IMR-90 (cell line): Measurements from ENCODE around the gene NBEA. TPM values are rescaled to one million over a fixed set of nuclear protein-coding genes. Genes with fewer than 3 reads are reported as not detected.
A peak's percentile ranks its signal among the peaks of the same experiment; 100 is the strongest.

Experiments
- ATAC-seq: fragments of 200-7000 bp; cut with Tn5 transposase; 2 replicates; pipeline ENCODE4 v1.9.1; 2020; ENCODE audit warnings: low read depth, mild to moderate bottlenecking, moderate library complexity
- BruUV-seq: library from RNA; stranded (reverse); fragments of 400-500 nt; replicated peaks from 2 replicates; lab custom pipeline; 2021; lab: Mats Ljungman, UMichigan
- CTCF ChIA-PET: fragments of 300-600 bp; formaldehyde crosslinking; extraction: SDS; loops from one replicate; lab custom pipeline; 2021; ENCODE audit warnings: antibody characterized with exemption; lab: Yijun Ruan, JAX
- POLR2A ChIA-PET: fragments of 300-600 bp; sonication (Branson Sonifier 250); formaldehyde crosslinking; loops from one replicate; lab custom pipeline; 2022; ENCODE audit warnings: antibody characterized with exemption; ENCODE audit not compliant: unreplicated experiment; lab: Charles Lee
- DNase-seq: peaks from one replicate; pipeline ENCODE4 v3.0.0; 2013
- H2AFZ ChIP-seq: replicated peaks from 2 replicates; pipeline ENCODE3; 2013; ENCODE audit warnings: low read length, mild to moderate bottlenecking; ENCODE audit not compliant: poor library complexity
- H2AK5ac ChIP-seq: 2 replicates; pipeline ENCODE4 v1.6.1; 2013; ENCODE audit warnings: low read depth, low read length, inconsistent platforms
- H2AK9ac ChIP-seq: replicated peaks from 2 replicates; pipeline ENCODE3; 2013; ENCODE audit warnings: mild to moderate bottlenecking, low read depth, low read length, moderate library complexity; ENCODE audit not compliant: poor library complexity
- H2BK120ac ChIP-seq: 2 replicates; pipeline ENCODE4 v1.6.1; 2013; ENCODE audit warnings: low read depth, low read length, inconsistent platforms
- H2BK15ac ChIP-seq: 3 replicates; pipeline ENCODE4 v1.6.1; 2013; ENCODE audit warnings: low read depth, low read length, inconsistent platforms
- H2BK20ac ChIP-seq: 2 replicates; pipeline ENCODE4 v1.6.1; 2013; ENCODE audit warnings: low read depth, mild to moderate bottlenecking, inconsistent platforms, low read length, moderate library complexity
- H2BK5ac ChIP-seq: 2 replicates; pipeline ENCODE4 v1.6.1; 2013; ENCODE audit warnings: mild to moderate bottlenecking, low read depth, low read length, inconsistent platforms; ENCODE audit not compliant: poor library complexity, severe bottlenecking
- H3K14ac ChIP-seq: replicated peaks from 2 replicates; pipeline ENCODE4 v1.6.1; 2013; ENCODE audit warnings: low read depth, low read length, inconsistent platforms
- H3K18ac ChIP-seq: 2 replicates; pipeline ENCODE4 v1.6.1; 2013; ENCODE audit warnings: low read depth, low read length, control low read depth
- H3K23ac ChIP-seq: 2 replicates; pipeline ENCODE4 v1.6.1; 2013; ENCODE audit warnings: low read depth, low read length, inconsistent platforms
- H3K27ac ChIP-seq: 2 replicates; pipeline ENCODE4 v1.5.1; 2013; ENCODE audit warnings: mild to moderate bottlenecking, control low read depth, low read length; ENCODE audit not compliant: insufficient read depth
- H3K27me3 ChIP-seq: 2 replicates; pipeline ENCODE4 v1.6.1; 2013; ENCODE audit warnings: low read length; ENCODE audit not compliant: control insufficient read depth, insufficient read depth
- H3K36me3 ChIP-seq: 2 replicates; pipeline ENCODE4 v1.6.1; 2013; ENCODE audit warnings: low read length, mixed read lengths; ENCODE audit not compliant: control insufficient read depth, insufficient read depth
- H3K4ac ChIP-seq: 2 replicates; pipeline ENCODE4 v1.6.1; 2013; ENCODE audit warnings: low read depth, low read length, inconsistent platforms
- H3K4me1 ChIP-seq: 2 replicates; pipeline ENCODE4 v1.6.1; 2013; ENCODE audit warnings: low read length, mixed read lengths; ENCODE audit not compliant: control insufficient read depth, insufficient read depth
- H3K4me2 ChIP-seq: 2 replicates; pipeline ENCODE4 v1.6.1; 2013; ENCODE audit warnings: low read depth, mild to moderate bottlenecking, control low read depth, low read length, moderate library complexity
- H3K4me3 ChIP-seq: 2 replicates; pipeline ENCODE4 v1.5.1; 2013; ENCODE audit warnings: low read depth, mild to moderate bottlenecking, control low read depth, low read length, moderate library complexity; ENCODE audit not compliant: insufficient read depth
- H3K56ac ChIP-seq: 2 replicates; pipeline ENCODE4 v1.6.1; 2013; ENCODE audit warnings: low read length, inconsistent platforms; ENCODE audit not compliant: insufficient read depth; ENCODE audit errors: extremely low read depth
- H3K79me1 ChIP-seq, 2 experiments: 2 replicates each; pipeline ENCODE4 v1.6.1; 2013; ENCODE audit warnings: low read length in 2 of 2, inconsistent platforms in 1 of 2, low read depth in 1 of 2
- H3K9ac ChIP-seq: 2 replicates; pipeline ENCODE4 v1.6.1; 2013; ENCODE audit warnings: low read depth, low read length, control low read depth
- H3K9me1 ChIP-seq: 2 replicates; pipeline ENCODE4 v1.6.1; 2013; ENCODE audit warnings: low read length, inconsistent platforms; ENCODE audit not compliant: insufficient read depth
- H3K9me3 ChIP-seq: 2 replicates; pipeline ENCODE4 v1.6.1; 2013; ENCODE audit warnings: low read length; ENCODE audit not compliant: control insufficient read depth, insufficient read depth
- H4K20me1 ChIP-seq: 2 replicates; pipeline ENCODE4 v1.6.1; 2013; ENCODE audit warnings: low read length, inconsistent platforms; ENCODE audit not compliant: insufficient read depth
- H4K5ac ChIP-seq: 2 replicates; pipeline ENCODE4 v1.6.1; 2013; ENCODE audit warnings: mild to moderate bottlenecking, low read depth, low read length, control low read depth
- H4K8ac ChIP-seq, 2 experiments: 2 replicates each; pipeline ENCODE4 v1.6.1; 2013; ENCODE audit warnings: low read depth in 2 of 2, low read length in 2 of 2, control low read depth in 1 of 2, inconsistent platforms in 1 of 2
- H4K91ac ChIP-seq: 2 replicates; pipeline ENCODE4 v1.6.1; 2013; ENCODE audit warnings: low read depth, low read length, inconsistent platforms; ENCODE audit not compliant: insufficient read depth
- CEBPB ChIP-seq: IDR thresholded peaks from 2 replicates; pipeline ENCODE4 v1.6.1; 2012; ENCODE audit warnings: low read depth, low read length, improper control_type of control experiment
- FOS ChIP-seq: fragments of 150-350 bp; IDR thresholded peaks from 2 replicates; pipeline ENCODE4 v1.6.1; 2016; ENCODE audit warnings: low read depth, low read length
- MAFK ChIP-seq: IDR thresholded peaks from 2 replicates; pipeline ENCODE4 v1.6.1; 2012; ENCODE audit warnings: low read depth, low read length, improper control_type of control experiment
- MAZ ChIP-seq: IDR thresholded peaks from 2 replicates; pipeline ENCODE4 v1.6.1; 2012; ENCODE audit warnings: low read depth, mild to moderate bottlenecking, low read length, improper control_type of control experiment, moderate library complexity, borderline replicate concordance
- MXI1 ChIP-seq: IDR thresholded peaks from 2 replicates; pipeline ENCODE4 v1.6.1; 2012; ENCODE audit warnings: low read depth, mild to moderate bottlenecking, low read length, moderate library complexity, borderline replicate concordance
- SMC3 ChIP-seq: fragments of 150-350 bp; IDR thresholded peaks from 2 replicates; pipeline ENCODE4 v1.6.1; 2016; ENCODE audit warnings: low read depth, mild to moderate bottlenecking, antibody characterized with exemption, low read length, moderate library complexity
- WGBS, 2 experiments: methylation state at CpG; one replicate each; pipeline versions ENCODE4 v1.1.5 to v1.1.7; 2013; ENCODE audit warnings: missing lambda C conversion rate in 2 of 2; ENCODE audit not compliant: insufficient read length in 1 of 2; ENCODE audit errors: extremely low coverage in 2 of 2; 5-methylcytosine and 5-hydroxymethylcytosine counted together
- dilution Hi-C: fragments of 300-500 bp; cut with HindIII; formaldehyde crosslinking; loops from one replicate; pipeline ENCODE4 v1.14.3; 2018; ENCODE audit warnings: low sequenced_read_pairs; ENCODE audit not compliant: unreplicated experiment
- in situ Hi-C: fragments of 300-500 bp; cut with MboI; formaldehyde crosslinking; loops from 3 replicates; pipeline ENCODE4 v1.14.3; 2019; ENCODE audit warnings: low sequenced_read_pairs, inconsistent platforms, mixed read lengths
- intact Hi-C: fragments of 100-400 bp; cut with micrococcal nuclease; formaldehyde crosslinking; loops from 2 replicates; pipeline ENCODE4 v1.10.0; 2022
- polyA plus RNA-seq, 3 experiments: library from polyadenylated mRNA; depleted of rRNA; stranded (reverse); fragments of >200 nt; gene quantifications; 2 replicates each; pipeline ENCODE4 v1.2.3, GENCODE V29; 2012; ENCODE audit warnings: low replicate concordance in 1 of 3
- total RNA-seq: library from RNA; depleted of rRNA; stranded (reverse); fragments of >200 nt; gene quantifications from 2 replicates; pipeline ENCODE4 v1.2.3, GENCODE V29; 2012
- TF ChIP-seq, protein P1 (sequence below): fragments of 150-350 bp; IDR thresholded peaks from 2 replicates; pipeline ENCODE4 v1.6.1; 2016; ENCODE audit warnings: low read depth, mild to moderate bottlenecking, low read length, moderate library complexity, borderline replicate concordance

NBEA gene
- total and polyA plus RNA-seq, 2 of the 4 experiments (the other 2 are of a cell fraction) = 0.82 to 2.2 TPM

DNA sequence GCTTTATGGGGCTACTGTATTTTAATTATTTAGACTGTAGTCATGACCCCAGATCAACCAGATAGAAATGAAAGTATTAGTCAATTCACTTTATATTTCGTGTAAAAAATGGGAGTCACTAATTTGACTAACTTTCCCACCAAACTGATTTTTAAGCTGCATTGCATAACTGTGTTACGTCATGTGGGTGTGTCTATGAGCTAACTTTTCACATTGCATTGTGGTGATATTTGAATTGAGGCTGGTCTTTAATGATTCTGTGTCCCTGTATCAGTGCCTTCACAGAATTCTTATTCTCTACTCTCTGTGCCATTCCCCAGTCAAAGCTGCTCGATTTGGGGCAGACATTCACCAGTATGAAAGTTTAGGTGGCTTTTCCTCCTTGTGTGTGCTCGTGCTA lies 707.1 kb downstream of the NBEA start:
- TF ChIP-seq FOS (no peak), MXI1 (no peak), MAFK (no peak), CEBPB (peak; percentile 61), MAZ (no peak), SMC3 (no peak)
- TF ChIP-seq, protein P1, sequence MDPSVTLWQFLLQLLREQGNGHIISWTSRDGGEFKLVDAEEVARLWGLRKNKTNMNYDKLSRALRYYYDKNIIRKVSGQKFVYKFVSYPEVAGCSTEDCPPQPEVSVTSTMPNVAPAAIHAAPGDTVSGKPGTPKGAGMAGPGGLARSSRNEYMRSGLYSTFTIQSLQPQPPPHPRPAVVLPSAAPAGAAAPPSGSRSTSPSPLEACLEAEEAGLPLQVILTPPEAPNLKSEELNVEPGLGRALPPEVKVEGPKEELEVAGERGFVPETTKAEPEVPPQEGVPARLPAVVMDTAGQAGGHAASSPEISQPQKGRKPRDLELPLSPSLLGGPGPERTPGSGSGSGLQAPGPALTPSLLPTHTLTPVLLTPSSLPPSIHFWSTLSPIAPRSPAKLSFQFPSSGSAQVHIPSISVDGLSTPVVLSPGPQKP = no peak
- H2BK15ac ChIP-seq = no peak overlapping the region
- CTCF ChIA-PET = no interaction called here
- WGBS, 2 experiments = no CpG with 5 or more reads among the region's 4 CpGs
- DNase-seq (peak; percentile 2), ATAC-seq (no peak)
- H3K27me3 ChIP-seq = no peaks in the 10 kb centered on the region
- H2BK5ac ChIP-seq = no peak overlapping the region
- H3K9me3 ChIP-seq = no peaks in the 10 kb centered on the region
- H3K27ac ChIP-seq = no peak overlapping the region
- H4K91ac ChIP-seq = no peak overlapping the region
- no peak overlapping the region for H3K14ac ChIP-seq
- no peak overlapping the region for H4K8ac ChIP-seq
- no peak overlapping the region for H3K4ac ChIP-seq
- H2AK9ac ChIP-seq = peak overlapping the region; percentile 39
- intact Hi-C loops = no loop called here
- no peak overlapping the region for H2AFZ ChIP-seq
- H3K4me3 ChIP-seq = no peak overlapping the region
- no peak overlapping the region for H2BK20ac ChIP-seq
- peaks cover 2% of the 10 kb centered on the region; the same call in 1 of the 2 replicates for H3K4me1 ChIP-seq
- H2BK120ac ChIP-seq = no peak overlapping the region
- H3K56ac ChIP-seq = no peak overlapping the region
- no peak overlapping the region for H3K4me2 ChIP-seq
- no peaks in the 10 kb centered on the region for H3K36me3 ChIP-seq
- H4K20me1 ChIP-seq = no peaks in the 10 kb centered on the region
- POLR2A ChIA-PET = no interaction called here
- H4K5ac ChIP-seq = no peak overlapping the region
- H3K9ac ChIP-seq = no peak overlapping the region
- no peak overlapping the region for H3K18ac ChIP-seq
- H2AK5ac ChIP-seq = no peak overlapping the region
- BruUV-seq = no TSS peak
- dilution Hi-C loops = no loop called here
- H3K9me1 ChIP-seq = no peaks in the 10 kb centered on the region
- H3K23ac ChIP-seq = no peak overlapping the region
- H3K79me1 ChIP-seq = no peaks in the 10 kb centered on the region
- in situ Hi-C loops = no loop called here
